Measurements from ENCODE around the gene MROH2B.

MROH2B gene

DNA sequence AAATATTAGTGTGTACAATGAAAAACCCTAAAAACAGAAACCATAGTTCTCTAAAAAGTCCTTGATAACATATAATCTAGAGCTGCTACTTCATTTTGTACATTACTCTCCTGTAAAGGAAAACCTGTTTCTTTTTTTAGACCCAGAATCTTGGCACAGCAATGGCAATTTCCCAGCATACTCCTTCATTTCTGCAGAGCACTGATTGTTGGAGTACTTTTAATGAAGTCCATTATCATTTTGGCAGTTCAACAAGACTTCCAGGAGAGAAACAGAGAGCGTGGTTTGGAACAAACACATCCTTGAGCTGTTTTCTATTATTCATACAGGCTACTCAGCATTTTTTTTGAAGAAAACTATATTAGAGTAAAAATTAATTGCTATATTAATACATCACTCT lies 22.7 kb upstream of the MROH2B start:
- no peak overlapping the region for H3K27ac ChIP-seq (ENCODE audit: low read length)
- ATAC-seq (ENCODE audit: insufficient read depth, low read depth) = no peak
- TF ChIP-seq, protein P1, sequence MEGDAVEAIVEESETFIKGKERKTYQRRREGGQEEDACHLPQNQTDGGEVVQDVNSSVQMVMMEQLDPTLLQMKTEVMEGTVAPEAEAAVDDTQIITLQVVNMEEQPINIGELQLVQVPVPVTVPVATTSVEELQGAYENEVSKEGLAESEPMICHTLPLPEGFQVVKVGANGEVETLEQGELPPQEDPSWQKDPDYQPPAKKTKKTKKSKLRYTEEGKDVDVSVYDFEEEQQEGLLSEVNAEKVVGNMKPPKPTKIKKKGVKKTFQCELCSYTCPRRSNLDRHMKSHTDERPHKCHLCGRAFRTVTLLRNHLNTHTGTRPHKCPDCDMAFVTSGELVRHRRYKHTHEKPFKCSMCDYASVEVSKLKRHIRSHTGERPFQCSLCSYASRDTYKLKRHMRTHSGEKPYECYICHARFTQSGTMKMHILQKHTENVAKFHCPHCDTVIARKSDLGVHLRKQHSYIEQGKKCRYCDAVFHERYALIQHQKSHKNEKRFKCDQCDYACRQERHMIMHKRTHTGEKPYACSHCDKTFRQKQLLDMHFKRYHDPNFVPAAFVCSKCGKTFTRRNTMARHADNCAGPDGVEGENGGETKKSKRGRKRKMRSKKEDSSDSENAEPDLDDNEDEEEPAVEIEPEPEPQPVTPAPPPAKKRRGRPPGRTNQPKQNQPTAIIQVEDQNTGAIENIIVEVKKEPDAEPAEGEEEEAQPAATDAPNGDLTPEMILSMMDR (IDR thresholded peaks at IDR 0.05; ENCODE audit: borderline replicate concordance, extremely low read depth, low read length, poor library complexity, severe bottlenecking) = no peak
- TF ChIP-seq EZH2 (IDR thresholded peaks at IDR 0.05; ENCODE audit: borderline replicate concordance, low read depth, low read length, severe bottlenecking) = no peak

DNA sequence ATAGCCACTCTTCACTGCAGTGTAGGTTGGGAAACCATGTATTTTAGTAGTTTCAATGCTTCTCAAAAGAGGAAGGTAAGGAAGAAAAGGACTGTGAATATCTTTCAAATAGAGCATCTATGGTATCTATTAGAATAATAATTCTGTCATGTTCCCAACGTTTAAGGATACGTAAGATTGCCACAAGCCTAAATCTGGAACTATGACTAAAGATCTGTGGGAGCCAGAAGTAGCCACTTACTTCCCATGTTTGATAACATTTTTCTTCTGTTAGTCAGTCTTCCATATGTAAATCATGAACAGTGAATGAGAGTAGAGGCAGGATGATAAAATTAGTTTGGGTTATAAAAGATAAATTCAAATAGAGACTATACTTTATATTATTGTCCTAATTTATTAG lies 16.3 kb upstream of the MROH2B start:
- no peak overlapping the region for H3K27ac ChIP-seq (ENCODE audit: low read length)
- no peaks in the 10 kb centered on the region for H3K36me3 ChIP-seq (ENCODE audit: insufficient read depth, low read length)
- ATAC-seq (ENCODE audit: insufficient read depth, low read depth) (no peak), DNase-seq (no peak)
- no peak overlapping the region for H3K9ac ChIP-seq (ENCODE audit: low read depth, low read length)
- H2AFZ ChIP-seq (ENCODE audit: low read depth, low read length) = no peak overlapping the region
- no peaks in the 10 kb centered on the region for H3K9me3 ChIP-seq (ENCODE audit: insufficient read depth, low read length, severe bottlenecking)
- no peak for TF ChIP-seq EZH2 (IDR thresholded peaks at IDR 0.05; ENCODE audit: borderline replicate concordance, low read depth, low read length, severe bottlenecking)
- TF ChIP-seq, protein P1 (IDR thresholded peaks at IDR 0.05; ENCODE audit: borderline replicate concordance, extremely low read depth, low read length, poor library complexity, severe bottlenecking) = no peak
- H3K27me3 ChIP-seq (ENCODE audit: insufficient read depth, low read length, poor library complexity) = no peaks in the 10 kb centered on the region
- H4K20me1 ChIP-seq (ENCODE audit: insufficient read depth, low read length) = no peaks in the 10 kb centered on the region
- no peaks in the 10 kb centered on the region for H3K4me1 ChIP-seq (ENCODE audit: insufficient read depth, low read length)
- H3K4me3 ChIP-seq (ENCODE audit: low read depth in 1 of 2, low read length in 2 of 2) = no peak overlapping the region
- H3K79me2 ChIP-seq (ENCODE audit: insufficient read depth, low read length) = no peaks in the 10 kb centered on the region
- H3K4me2 ChIP-seq (ENCODE audit: insufficient read depth, low read length) = no peak overlapping the region

More for the DNA sequence above, 22.7 kb upstream of the MROH2B start:
- Histone ChIP-seq H3K27me3 (ENCODE audit: insufficient read depth, low read length, poor library complexity) (no peaks in the 10 kb centered on the region), H3K4me3 (ENCODE audit: low read depth in 1 of 2, low read length in 2 of 2) (no peak overlapping the region), H3K79me2 (ENCODE audit: insufficient read depth, low read length) (no peaks in the 10 kb centered on the region), H2AFZ (ENCODE audit: low read depth, low read length) (no peak overlapping the region), H3K4me2 (ENCODE audit: insufficient read depth, low read length) (no peak overlapping the region), H3K36me3 (ENCODE audit: insufficient read depth, low read length) (no peaks in the 10 kb centered on the region), H3K9me3 (ENCODE audit: insufficient read depth, low read length, severe bottlenecking) (no peaks in the 10 kb centered on the region), H3K9ac (ENCODE audit: low read depth, low read length) (no peak overlapping the region), H3K4me1 (ENCODE audit: insufficient read depth, low read length) (no peaks in the 10 kb centered on the region), H4K20me1 (ENCODE audit: insufficient read depth, low read length) (no peaks in the 10 kb centered on the region)
- no peak for DNase-seq

- Histone ChIP-seq H4K20me1 (ENCODE audit: insufficient read depth, low read length) (no peaks in the 10 kb centered on the region), H3K4me2 (ENCODE audit: insufficient read depth, low read length) (no peak overlapping the region), H3K9me3 (ENCODE audit: insufficient read depth, low read length, severe bottlenecking) (peaks cover 2% of the 10 kb centered on the region), H3K27me3 (ENCODE audit: insufficient read depth, low read length, poor library complexity) (no peaks in the 10 kb centered on the region), H3K79me2 (ENCODE audit: insufficient read depth, low read length) (no peaks in the 10 kb centered on the region), H3K27ac (ENCODE audit: low read length) (no peak overlapping the region), H3K4me1 (ENCODE audit: insufficient read depth, low read length) (no peaks in the 10 kb centered on the region), H3K4me3 (ENCODE audit: low read depth in 1 of 2, low read length in 2 of 2) (no peak overlapping the region), H2AFZ (ENCODE audit: low read depth, low read length) (no peak overlapping the region), H3K9ac (ENCODE audit: low read depth, low read length) (no peak overlapping the region), H3K36me3 (ENCODE audit: insufficient read depth, low read length) (no peaks in the 10 kb centered on the region)
- ATAC-seq (ENCODE audit: insufficient read depth, low read depth) (no peak), DNase-seq (no peak)
- TF ChIP-seq, protein P1 (IDR thresholded peaks at IDR 0.05; ENCODE audit: borderline replicate concordance, extremely low read depth, low read length, poor library complexity, severe bottlenecking) = no peak
- TF ChIP-seq EZH2 (IDR thresholded peaks at IDR 0.05; ENCODE audit: borderline replicate concordance, low read depth, low read length, severe bottlenecking) = no peak
These were observed 12.2 kb upstream of the MROH2B start for GRCh38 chr5:41083306-41083705.

- Histone ChIP-seq H3K9me3 (ENCODE audit: insufficient read depth, low read length, severe bottlenecking) (no peaks in the 10 kb centered on the region), H3K9ac (ENCODE audit: low read depth, low read length) (no peak overlapping the region), H3K4me2 (ENCODE audit: insufficient read depth, low read length) (no peak overlapping the region), H3K27me3 (ENCODE audit: insufficient read depth, low read length, poor library complexity) (no peaks in the 10 kb centered on the region), H2AFZ (ENCODE audit: low read depth, low read length) (no peak overlapping the region), H3K4me1 (ENCODE audit: insufficient read depth, low read length) (no peaks in the 10 kb centered on the region), H4K20me1 (ENCODE audit: insufficient read depth, low read length) (no peaks in the 10 kb centered on the region), H3K36me3 (ENCODE audit: insufficient read depth, low read length) (no peaks in the 10 kb centered on the region), H3K27ac (ENCODE audit: low read length) (no peak overlapping the region), H3K79me2 (ENCODE audit: insufficient read depth, low read length) (no peaks in the 10 kb centered on the region), H3K4me3 (ENCODE audit: low read depth in 1 of 2, low read length in 2 of 2) (no peak overlapping the region)
- DNase-seq = no peak
- no peak for ATAC-seq (ENCODE audit: insufficient read depth, low read depth)
- TF ChIP-seq, protein P1 (IDR thresholded peaks at IDR 0.05; ENCODE audit: borderline replicate concordance, extremely low read depth, low read length, poor library complexity, severe bottlenecking) = no peak
- no peak for TF ChIP-seq EZH2 (IDR thresholded peaks at IDR 0.05; ENCODE audit: borderline replicate concordance, low read depth, low read length, severe bottlenecking)
These were observed 833 bp upstream of the MROH2B start for GRCh38 chr5:41071975-41072374.
